Measurements from ENCODE around the gene PLA2G4F. TPM values are rescaled to one million over a fixed set of nuclear protein-coding genes. Genes with fewer than 3 reads are reported as not detected.

PLA2G4F gene
- total and polyA plus RNA-seq, 2 donors from 2014 or later = 35.9 to 51.2 TPM

DNA sequence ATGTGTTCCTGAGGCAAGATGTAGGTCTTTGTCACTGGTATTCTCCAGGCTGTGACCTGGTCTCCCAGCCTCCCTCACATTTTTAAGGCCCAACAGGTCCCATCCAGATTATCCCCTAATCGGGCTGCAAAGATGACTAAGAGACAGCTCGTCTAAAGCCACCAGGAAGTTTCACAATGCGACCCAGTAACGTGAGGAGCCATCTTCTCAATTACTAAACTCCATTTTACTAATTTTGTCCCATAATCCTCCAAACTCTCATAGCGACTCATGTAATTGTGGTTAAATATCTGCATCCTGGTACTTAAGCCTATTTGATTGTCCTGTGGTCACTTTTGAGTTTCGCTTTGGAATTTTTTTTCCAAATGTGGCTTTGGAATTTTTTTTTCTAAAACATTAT, 8.7 kb upstream of the PLA2G4F start:
- no peaks in the 10 kb centered on the region for H3K27me3 ChIP-seq (ENCODE audit: control insufficient read depth, insufficient read depth, low read length)
- H3K9me3 ChIP-seq (ENCODE audit: control insufficient read depth in 2 of 3, insufficient read depth in 1 of 3, low read length in 3 of 3) = no peaks in the 10 kb centered on the region
- H3K4me1 ChIP-seq (ENCODE audit: control insufficient read depth in 2 of 3, insufficient read depth in 2 of 3, low read depth in 1 of 3, low read length in 3 of 3) = no peaks in the 10 kb centered on the region
- DNase-seq (no peak), FAIRE-seq (no peak)
- TF ChIP-seq, protein P1, sequence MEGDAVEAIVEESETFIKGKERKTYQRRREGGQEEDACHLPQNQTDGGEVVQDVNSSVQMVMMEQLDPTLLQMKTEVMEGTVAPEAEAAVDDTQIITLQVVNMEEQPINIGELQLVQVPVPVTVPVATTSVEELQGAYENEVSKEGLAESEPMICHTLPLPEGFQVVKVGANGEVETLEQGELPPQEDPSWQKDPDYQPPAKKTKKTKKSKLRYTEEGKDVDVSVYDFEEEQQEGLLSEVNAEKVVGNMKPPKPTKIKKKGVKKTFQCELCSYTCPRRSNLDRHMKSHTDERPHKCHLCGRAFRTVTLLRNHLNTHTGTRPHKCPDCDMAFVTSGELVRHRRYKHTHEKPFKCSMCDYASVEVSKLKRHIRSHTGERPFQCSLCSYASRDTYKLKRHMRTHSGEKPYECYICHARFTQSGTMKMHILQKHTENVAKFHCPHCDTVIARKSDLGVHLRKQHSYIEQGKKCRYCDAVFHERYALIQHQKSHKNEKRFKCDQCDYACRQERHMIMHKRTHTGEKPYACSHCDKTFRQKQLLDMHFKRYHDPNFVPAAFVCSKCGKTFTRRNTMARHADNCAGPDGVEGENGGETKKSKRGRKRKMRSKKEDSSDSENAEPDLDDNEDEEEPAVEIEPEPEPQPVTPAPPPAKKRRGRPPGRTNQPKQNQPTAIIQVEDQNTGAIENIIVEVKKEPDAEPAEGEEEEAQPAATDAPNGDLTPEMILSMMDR (IDR thresholded peaks at IDR 0.05; ENCODE audit: borderline replicate concordance, extremely low read depth, insufficient read depth) = no peak
- H3K27ac ChIP-seq (ENCODE audit: low read depth in 2 of 2, low read length in 2 of 2) = no peak overlapping the region
- peaks cover 16 to 89% (median 69%) of the 10 kb centered on the region in 3 donors for H3K36me3 ChIP-seq (ENCODE audit: control insufficient read depth in 2 of 3, insufficient read depth in 3 of 3, low read length in 3 of 3)
- H3K9ac ChIP-seq (ENCODE audit: low read length in 3 of 3) = no peak overlapping the region
- intact Hi-C loops (cut with DNase I) = no loop called here
- H3K4me3 ChIP-seq (ENCODE audit: low read length in 3 of 3) = no peak overlapping the region

DNA sequence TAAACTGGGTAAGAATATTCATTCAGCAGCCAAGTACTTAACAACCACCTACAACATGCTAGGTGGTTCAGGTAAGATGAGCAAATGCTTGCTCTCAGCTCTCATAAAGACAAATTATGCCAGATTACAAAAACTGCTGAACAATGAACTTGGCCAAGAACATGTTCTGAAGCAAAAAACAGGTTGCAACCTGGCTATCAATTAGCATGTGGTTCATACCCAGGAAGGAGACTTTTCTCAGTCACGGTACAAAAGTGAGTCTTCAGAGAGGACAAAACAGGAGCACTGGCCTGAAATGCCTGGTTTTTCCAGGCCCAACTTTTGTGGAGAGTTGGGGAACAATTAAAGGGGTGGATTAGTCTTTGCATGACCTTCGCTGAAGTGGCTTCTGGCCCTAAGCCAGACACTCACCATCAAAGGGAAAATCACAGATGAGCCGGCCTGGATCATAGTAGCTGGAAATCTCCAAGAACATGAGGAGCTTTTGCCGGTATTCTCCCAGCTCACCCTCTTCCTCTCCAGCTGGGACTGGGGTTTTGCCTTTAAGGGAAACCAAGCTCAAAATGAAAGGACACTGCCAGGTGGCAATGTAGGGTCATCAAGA, 7.6 kb upstream of the PLA2G4F start:
- intact Hi-C loops (cut with DNase I) = no loop called here
- Histone ChIP-seq H3K36me3 (ENCODE audit: control insufficient read depth in 2 of 3, insufficient read depth in 3 of 3, low read length in 3 of 3) (peaks cover 16 to 88% (median 74%) of the 10 kb centered on the region in 3 donors), H3K4me3 (ENCODE audit: low read length in 3 of 3) (no peak overlapping the region), H3K9ac (ENCODE audit: low read length in 3 of 3) (no peak overlapping the region), H3K4me1 (ENCODE audit: control insufficient read depth in 2 of 3, insufficient read depth in 2 of 3, low read depth in 1 of 3, low read length in 3 of 3) (no peaks in the 10 kb centered on the region), H3K27ac (ENCODE audit: low read depth in 2 of 2, low read length in 2 of 2) (no peak overlapping the region), H3K27me3 (ENCODE audit: control insufficient read depth, insufficient read depth, low read length) (no peaks in the 10 kb centered on the region), H3K9me3 (ENCODE audit: control insufficient read depth in 2 of 3, insufficient read depth in 1 of 3, low read length in 3 of 3) (no peaks in the 10 kb centered on the region)
- TF ChIP-seq, protein P1 (IDR thresholded peaks at IDR 0.05; ENCODE audit: borderline replicate concordance, extremely low read depth, insufficient read depth) = no peak
- no peak for FAIRE-seq
- DNase-seq = no peak

DNA sequence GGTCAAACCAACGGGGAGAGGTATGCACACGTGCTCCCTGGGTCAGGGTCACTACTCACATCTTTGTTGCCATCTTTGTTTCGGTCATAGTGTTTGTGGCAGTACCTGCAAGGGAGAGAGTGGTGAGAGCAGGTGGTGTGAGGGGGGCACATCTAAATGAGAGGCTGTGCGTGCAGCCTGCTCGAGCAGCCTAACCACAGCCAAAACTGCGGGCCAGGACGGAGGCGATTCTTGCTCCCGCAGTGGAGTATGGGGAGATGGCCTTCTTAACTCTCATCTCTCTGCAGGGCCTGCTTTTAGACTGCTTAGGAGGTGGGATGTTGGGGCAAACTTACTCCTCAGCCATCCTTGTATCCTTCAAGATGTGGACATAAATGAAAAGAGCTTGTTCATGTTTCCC, 6.9 kb upstream of the PLA2G4F start:
- H3K4me3 ChIP-seq (ENCODE audit: low read length in 3 of 3) = no peak overlapping the region
- intact Hi-C loops (cut with DNase I) = no loop called here
- DNase-seq (no peak), FAIRE-seq (no peak)
- peaks cover 0 to 2% (median 0%) of the 10 kb centered on the region in 3 donors for H3K4me1 ChIP-seq (ENCODE audit: control insufficient read depth in 2 of 3, insufficient read depth in 2 of 3, low read depth in 1 of 3, low read length in 3 of 3)
- no peaks in the 10 kb centered on the region for H3K27me3 ChIP-seq (ENCODE audit: control insufficient read depth, insufficient read depth, low read length)
- peaks cover 16 to 83% (median 74%) of the 10 kb centered on the region in 3 donors for H3K36me3 ChIP-seq (ENCODE audit: control insufficient read depth in 2 of 3, insufficient read depth in 3 of 3, low read length in 3 of 3)
- no peaks in the 10 kb centered on the region for H3K9me3 ChIP-seq (ENCODE audit: control insufficient read depth in 2 of 3, insufficient read depth in 1 of 3, low read length in 3 of 3)
- no peak overlapping the region for H3K27ac ChIP-seq (ENCODE audit: low read depth in 2 of 2, low read length in 2 of 2)
- TF ChIP-seq, protein P1 (IDR thresholded peaks at IDR 0.05; ENCODE audit: borderline replicate concordance, extremely low read depth, insufficient read depth) = no peak
- H3K9ac ChIP-seq (ENCODE audit: low read length in 3 of 3) = no peak overlapping the region

DNA sequence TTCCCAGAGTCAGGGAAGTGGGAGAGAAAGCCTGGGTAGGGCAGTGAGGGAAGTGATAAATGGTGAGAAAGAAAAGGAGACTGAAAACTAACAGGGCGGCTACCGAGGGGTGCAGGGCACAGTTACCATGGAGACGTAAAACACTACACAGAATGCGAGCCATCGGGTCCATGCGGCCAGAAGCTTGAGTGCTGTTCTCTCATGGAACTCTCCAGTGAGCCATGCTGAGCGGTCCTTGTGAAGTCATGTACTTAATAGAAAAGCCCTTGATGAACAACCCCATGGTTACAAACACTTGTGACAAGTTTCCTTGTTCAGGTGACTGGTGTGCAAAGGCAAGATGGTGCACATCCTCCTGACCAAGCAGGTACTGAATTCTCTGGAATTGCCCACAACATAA, 3.7 kb upstream of the PLA2G4F start:
- peaks cover 7 to 53% (median 48%) of the 10 kb centered on the region in 3 donors for H3K36me3 ChIP-seq (ENCODE audit: control insufficient read depth in 2 of 3, insufficient read depth in 3 of 3, low read length in 3 of 3)
- intact Hi-C loops (cut with DNase I) = no loop called here
- peaks cover under 1 to 10% (median 6%) of the 10 kb centered on the region in 3 donors for H3K4me1 ChIP-seq (ENCODE audit: control insufficient read depth in 2 of 3, insufficient read depth in 2 of 3, low read depth in 1 of 3, low read length in 3 of 3)
- TF ChIP-seq, protein P1 (IDR thresholded peaks at IDR 0.05; ENCODE audit: borderline replicate concordance, extremely low read depth, insufficient read depth) = no peak
- no peaks in the 10 kb centered on the region for H3K27me3 ChIP-seq (ENCODE audit: control insufficient read depth, insufficient read depth, low read length)
- H3K9me3 ChIP-seq (ENCODE audit: control insufficient read depth in 2 of 3, insufficient read depth in 1 of 3, low read length in 3 of 3) = no peaks in the 10 kb centered on the region
- FAIRE-seq (no peak), DNase-seq (no peak)
- no peak overlapping the region for H3K27ac ChIP-seq (ENCODE audit: low read depth in 2 of 2, low read length in 2 of 2)
- no peak overlapping the region for H3K9ac ChIP-seq (ENCODE audit: low read length in 3 of 3)
- no peak overlapping the region for H3K4me3 ChIP-seq (ENCODE audit: low read length in 3 of 3)
